MM.1S (cell line): ENCODE results near the gene TPI1.

Experiments
- DNase-seq: peaks from one replicate; pipeline ENCODE4 v3.0.0-alpha.2; 2015
- H2AFZ ChIP-seq: fragments of 300-600 bp; sonication (generic); 2 replicates; pipeline ENCODE4 v1.6.0; 2016; ENCODE audit warnings: antibody characterized with exemption, low read length
- H3F3A ChIP-seq: fragments of 300-600 bp; sonication (generic); 2 replicates; pipeline ENCODE4 v1.6.1; 2016; ENCODE audit warnings: mild to moderate bottlenecking, antibody characterized with exemption, low read length, moderate library complexity, mixed read lengths; ENCODE audit not compliant: insufficient read depth
- H3K27ac ChIP-seq: fragments of 300-600 bp; sonication (generic); 2 replicates; pipeline ENCODE4 v1.5.1; 2016; ENCODE audit warnings: mild to moderate bottlenecking, low read length
- H3K27me3 ChIP-seq: fragments of 300-600 bp; sonication (generic); replicated peaks from 2 replicates; pipeline ENCODE4 v1.6.0; 2016; ENCODE audit warnings: low read length; ENCODE audit not compliant: insufficient read depth
- H3K36me3 ChIP-seq: fragments of 300-600 bp; sonication (generic); replicated peaks from 2 replicates; pipeline ENCODE4 v1.6.1; 2016; ENCODE audit warnings: mild to moderate bottlenecking, low read length, mixed read lengths; ENCODE audit not compliant: insufficient read depth
- H3K4me1 ChIP-seq: fragments of 300-600 bp; sonication (generic); 2 replicates; pipeline ENCODE4 v1.6.1; 2016; ENCODE audit warnings: low read length, mixed read lengths
- H3K4me2 ChIP-seq: fragments of 300-600 bp; sonication (generic); 2 replicates; pipeline ENCODE4 v1.6.0; 2016; ENCODE audit warnings: low read depth, low read length
- H3K4me3 ChIP-seq: fragments of 300-600 bp; sonication (generic); 2 replicates; pipeline ENCODE4 v1.5.1; 2016; ENCODE audit warnings: low read length, mixed read lengths
- H3K79me2 ChIP-seq: fragments of 300-600 bp; sonication (generic); 2 replicates; pipeline ENCODE4 v1.6.1; 2016; ENCODE audit warnings: mixed run types, low read length, mixed read lengths
- H3K9ac ChIP-seq: fragments of 300-600 bp; sonication (generic); 2 replicates; pipeline ENCODE4 v1.6.1; 2016; ENCODE audit warnings: low read length, mixed read lengths
- H3K9me2 ChIP-seq: fragments of 300-600 bp; sonication (generic); replicated peaks from 2 replicates; pipeline ENCODE4 v1.6.1; 2016; ENCODE audit warnings: mild to moderate bottlenecking, low read length, mixed read lengths; ENCODE audit not compliant: insufficient read depth
- H3K9me3 ChIP-seq: fragments of 300-600 bp; sonication (generic); replicated peaks from 2 replicates; pipeline ENCODE4 v1.6.1; 2016; ENCODE audit warnings: mild to moderate bottlenecking, low read length, mixed read lengths; ENCODE audit not compliant: insufficient read depth
- H4K20me1 ChIP-seq: fragments of 300-600 bp; sonication (generic); 2 replicates; pipeline ENCODE4 v1.6.1; 2016; ENCODE audit warnings: mild to moderate bottlenecking, low read length, moderate library complexity, mixed read lengths; ENCODE audit not compliant: insufficient read depth
- EZH2 ChIP-seq: fragments of 300-600 bp; sonication (generic); optimal IDR thresholded peaks from 2 replicates; pipeline ENCODE3; 2017; ENCODE audit warnings: low read depth, mild to moderate bottlenecking, antibody characterized with exemption, low read length, mixed read lengths
- EZH2phosphoT487 ChIP-seq: fragments of 300-600 bp; sonication (generic); IDR thresholded peaks from 2 replicates; pipeline ENCODE4 v1.6.1; 2018; ENCODE audit warnings: antibody characterized with exemption, low read length
- TF ChIP-seq, protein P1 (sequence below): fragments of 300-600 bp; sonication (generic); IDR thresholded peaks from 2 replicates; pipeline ENCODE4 v1.5.1; 2016; ENCODE audit warnings: antibody characterized with exemption, low read length, mixed read lengths

The TPI1 gene

DNA sequence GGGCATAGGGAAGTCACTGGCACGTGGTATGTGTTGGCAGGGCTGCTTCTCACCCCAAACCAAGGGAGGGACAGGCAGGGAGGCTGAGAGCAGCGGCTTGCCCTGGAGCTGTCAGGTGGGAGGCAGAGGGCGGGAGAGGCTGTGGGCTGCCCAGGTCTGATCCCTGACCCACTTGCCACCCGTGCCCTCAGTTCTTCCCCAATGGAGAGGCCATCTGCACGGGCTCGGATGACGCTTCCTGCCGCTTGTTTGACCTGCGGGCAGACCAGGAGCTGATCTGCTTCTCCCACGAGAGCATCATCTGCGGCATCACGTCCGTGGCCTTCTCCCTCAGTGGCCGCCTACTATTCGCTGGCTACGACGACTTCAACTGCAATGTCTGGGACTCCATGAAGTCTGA is 21.9 kb upstream of the TPI1 start:
- H3K79me2 ChIP-seq = peaks cover 17% of the 10 kb centered on the region
- H3K27me3 ChIP-seq = no peaks in the 10 kb centered on the region
- H3F3A ChIP-seq = no peaks in the 10 kb centered on the region
- H3K4me1 ChIP-seq = peaks cover 15% of the 10 kb centered on the region
- no peak overlapping the region for H3K4me3 ChIP-seq
- H3K9me2 ChIP-seq = no peaks in the 10 kb centered on the region
- no peaks in the 10 kb centered on the region for H4K20me1 ChIP-seq
- no peak overlapping the region for H3K27ac ChIP-seq
- DNase-seq = no peak
- H3K9ac ChIP-seq = no peak overlapping the region
- no peak for TF ChIP-seq EZH2
- TF ChIP-seq EZH2phosphoT487 = no peak
- TF ChIP-seq, protein P1, sequence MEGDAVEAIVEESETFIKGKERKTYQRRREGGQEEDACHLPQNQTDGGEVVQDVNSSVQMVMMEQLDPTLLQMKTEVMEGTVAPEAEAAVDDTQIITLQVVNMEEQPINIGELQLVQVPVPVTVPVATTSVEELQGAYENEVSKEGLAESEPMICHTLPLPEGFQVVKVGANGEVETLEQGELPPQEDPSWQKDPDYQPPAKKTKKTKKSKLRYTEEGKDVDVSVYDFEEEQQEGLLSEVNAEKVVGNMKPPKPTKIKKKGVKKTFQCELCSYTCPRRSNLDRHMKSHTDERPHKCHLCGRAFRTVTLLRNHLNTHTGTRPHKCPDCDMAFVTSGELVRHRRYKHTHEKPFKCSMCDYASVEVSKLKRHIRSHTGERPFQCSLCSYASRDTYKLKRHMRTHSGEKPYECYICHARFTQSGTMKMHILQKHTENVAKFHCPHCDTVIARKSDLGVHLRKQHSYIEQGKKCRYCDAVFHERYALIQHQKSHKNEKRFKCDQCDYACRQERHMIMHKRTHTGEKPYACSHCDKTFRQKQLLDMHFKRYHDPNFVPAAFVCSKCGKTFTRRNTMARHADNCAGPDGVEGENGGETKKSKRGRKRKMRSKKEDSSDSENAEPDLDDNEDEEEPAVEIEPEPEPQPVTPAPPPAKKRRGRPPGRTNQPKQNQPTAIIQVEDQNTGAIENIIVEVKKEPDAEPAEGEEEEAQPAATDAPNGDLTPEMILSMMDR = no peak
- no peak overlapping the region for H3K4me2 ChIP-seq
- H3K36me3 ChIP-seq = no peaks in the 10 kb centered on the region
- no peak overlapping the region for H2AFZ ChIP-seq
- no peaks in the 10 kb centered on the region for H3K9me3 ChIP-seq

DNA sequence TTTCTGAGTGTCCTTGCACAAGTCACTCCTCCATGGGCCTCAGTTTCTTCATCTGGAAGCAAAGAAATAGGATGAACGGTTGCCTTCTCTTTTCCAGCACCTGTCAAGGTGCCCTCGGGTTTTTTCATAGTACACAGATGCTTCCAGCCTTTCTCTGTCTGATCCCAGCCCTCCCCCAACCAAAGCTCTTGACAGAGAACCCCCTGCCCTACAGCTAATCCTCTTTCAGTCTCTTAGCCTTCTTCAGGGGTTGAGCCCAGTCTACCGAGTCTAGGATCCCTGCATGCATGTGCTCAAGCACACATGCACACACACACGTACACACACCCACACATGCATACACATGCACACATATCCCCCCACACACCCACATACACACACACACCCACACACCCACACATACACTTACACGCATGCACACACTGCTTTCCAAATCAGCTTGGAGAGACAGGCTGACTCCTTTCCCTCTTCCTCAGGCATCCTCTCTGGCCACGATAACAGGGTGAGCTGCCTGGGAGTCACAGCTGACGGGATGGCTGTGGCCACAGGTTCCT is 20.9 kb upstream of the TPI1 start:
- no peaks in the 10 kb centered on the region for H3K36me3 ChIP-seq
- DNase-seq = no peak
- no peak overlapping the region for H3K9ac ChIP-seq
- no peaks in the 10 kb centered on the region for H3K9me3 ChIP-seq
- H3K4me3 ChIP-seq = no peak overlapping the region
- no peaks in the 10 kb centered on the region for H3K9me2 ChIP-seq
- H3F3A ChIP-seq = peaks cover 2% of the 10 kb centered on the region; the same call in 1 of the 2 replicates
- peaks cover 24% of the 10 kb centered on the region for H3K79me2 ChIP-seq
- H3K4me2 ChIP-seq = no peak overlapping the region
- no peak for TF ChIP-seq EZH2phosphoT487
- TF ChIP-seq EZH2 = no peak
- TF ChIP-seq, protein P1 = no peak
- no peaks in the 10 kb centered on the region for H4K20me1 ChIP-seq
- H3K27me3 ChIP-seq = no peaks in the 10 kb centered on the region
- H2AFZ ChIP-seq = no peak overlapping the region
- no peak overlapping the region for H3K27ac ChIP-seq
- H3K4me1 ChIP-seq = peaks cover 16% of the 10 kb centered on the region

DNA sequence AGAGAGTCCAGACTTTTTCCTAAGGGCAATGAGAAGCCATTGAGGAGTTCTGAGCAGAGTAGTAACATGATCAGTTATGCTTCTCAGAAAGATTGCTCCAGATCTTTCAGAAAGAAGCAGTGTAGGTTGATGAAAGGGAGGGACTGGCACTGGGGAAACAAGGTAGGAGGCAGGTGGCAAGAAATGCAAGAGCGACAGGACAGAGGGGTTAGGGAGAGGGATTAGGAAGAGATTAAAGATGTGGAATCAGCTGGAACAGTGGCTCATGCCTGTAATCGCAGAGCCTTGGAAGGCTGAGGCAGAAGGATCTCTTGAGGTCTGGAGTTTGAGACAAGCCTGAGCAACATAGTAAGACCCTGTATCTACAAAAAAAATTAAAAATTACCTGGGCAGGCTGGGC is 19.7 kb upstream of the TPI1 start:
- H3K27me3 ChIP-seq = no peaks in the 10 kb centered on the region
- peaks cover 6% of the 10 kb centered on the region; the same call in 1 of the 2 replicates for H3F3A ChIP-seq
- no peak overlapping the region for H3K4me2 ChIP-seq
- TF ChIP-seq EZH2phosphoT487 (no peak), EZH2 (no peak)
- TF ChIP-seq, protein P1 = no peak
- peaks cover 24% of the 10 kb centered on the region for H3K79me2 ChIP-seq
- H4K20me1 ChIP-seq = no peaks in the 10 kb centered on the region
- no peak overlapping the region for H3K9ac ChIP-seq
- H3K36me3 ChIP-seq = no peaks in the 10 kb centered on the region
- H3K4me1 ChIP-seq = peaks cover 16% of the 10 kb centered on the region
- no peak overlapping the region for H3K27ac ChIP-seq
- H3K4me3 ChIP-seq = no peak overlapping the region
- H2AFZ ChIP-seq = no peak overlapping the region
- no peak for DNase-seq
- no peaks in the 10 kb centered on the region for H3K9me3 ChIP-seq
- H3K9me2 ChIP-seq = no peaks in the 10 kb centered on the region
